ENCODE results near the gene PLS1. TPM values are rescaled to one million over a fixed set of nuclear protein-coding genes. Genes with fewer than 3 reads are reported as not detected.

Gene PLS1
- total RNA-seq, 1 donor from 2014 or later = 2.4 TPM

GRCh38 chr3:142723968-142724681 lies 127.9 kb downstream of the PLS1 start, which contains the start of gene TRPC1:
TRPC1 (plus strand) TSS chr3:142724034; CDS start chr3:142724560, 526 bp downstream.
- DNase-seq (ENCODE audit: low spot score) = peak; percentile 91
- peaks cover 3% of the 10 kb centered on the region for H3K36me3 Mint-ChIP-seq (ENCODE audit: low read depth)
- no peaks in the 10 kb centered on the region for H3K27me3 Mint-ChIP-seq (ENCODE audit: low read depth)
- peak within 1 kb of the TSS; percentile 96 for H3K4me3 Mint-ChIP-seq (ENCODE audit: unreplicated experiment)
- no peak for TF ChIP-seq CTCF (IDR thresholded peaks at IDR 0.05)
- peaks cover 7% of the 10 kb centered on the region for H3K9me3 Mint-ChIP-seq (ENCODE audit: low read depth)
- H3K27ac Mint-ChIP-seq (ENCODE audit: unreplicated experiment) = peak within 1 kb of the TSS; percentile 94
- H3K4me1 Mint-ChIP-seq (ENCODE audit: low read depth) = peaks cover 18% of the 10 kb centered on the region

GRCh38 chr3:142724682-142725356 lies 128.6 kb downstream of the PLS1 start:
- Mint-ChIP-seq H3K9me3 (ENCODE audit: low read depth) (peaks cover 7% of the 10 kb centered on the region), H3K4me1 (ENCODE audit: low read depth) (peaks cover 18% of the 10 kb centered on the region), H3K4me3 (ENCODE audit: unreplicated experiment) (peak overlapping the region; percentile 96), H3K27ac (ENCODE audit: unreplicated experiment) (peak overlapping the region; percentile 92), H3K36me3 (ENCODE audit: low read depth) (peaks cover 3% of the 10 kb centered on the region), H3K27me3 (ENCODE audit: low read depth) (no peaks in the 10 kb centered on the region)
- DNase-seq (ENCODE audit: low spot score) = no peak
- peak; percentile 51 for TF ChIP-seq CTCF (IDR thresholded peaks at IDR 0.05)

- Mint-ChIP-seq H3K27ac (ENCODE audit: unreplicated experiment) (no peak overlapping the region), H3K4me1 (ENCODE audit: low read depth) (peaks cover 18% of the 10 kb centered on the region), H3K9me3 (ENCODE audit: low read depth) (peaks cover 7% of the 10 kb centered on the region), H3K4me3 (ENCODE audit: unreplicated experiment) (peak overlapping the region; percentile 96), H3K27me3 (ENCODE audit: low read depth) (no peaks in the 10 kb centered on the region), H3K36me3 (ENCODE audit: low read depth) (peaks cover 3% of the 10 kb centered on the region)
- no peak for TF ChIP-seq CTCF (IDR thresholded peaks at IDR 0.05)
- no peak for DNase-seq (ENCODE audit: low spot score)
Observed at GRCh38 chr3:142725357-142725739, 129.2 kb downstream of the PLS1 start.

GRCh38 chr3:142726017-142726416 lies 129.8 kb downstream of the PLS1 start:
- H3K4me1 Mint-ChIP-seq (ENCODE audit: low read depth) = peaks cover 18% of the 10 kb centered on the region
- H3K9me3 Mint-ChIP-seq (ENCODE audit: low read depth) = peaks cover 7% of the 10 kb centered on the region
- H3K36me3 Mint-ChIP-seq (ENCODE audit: low read depth) = peaks cover 3% of the 10 kb centered on the region
- no peak for TF ChIP-seq CTCF (IDR thresholded peaks at IDR 0.05)
- H3K27me3 Mint-ChIP-seq (ENCODE audit: low read depth) = no peaks in the 10 kb centered on the region
- no peak overlapping the region for H3K27ac Mint-ChIP-seq (ENCODE audit: unreplicated experiment)
- H3K4me3 Mint-ChIP-seq (ENCODE audit: unreplicated experiment) = no peak overlapping the region
- DNase-seq (ENCODE audit: low spot score) = no peak

- no peaks in the 10 kb centered on the region for H3K36me3 Mint-ChIP-seq (ENCODE audit: low read depth)
- H3K27me3 Mint-ChIP-seq (ENCODE audit: low read depth) = no peaks in the 10 kb centered on the region
- no peak for DNase-seq (ENCODE audit: low spot score)
- peaks cover 8% of the 10 kb centered on the region for H3K4me1 Mint-ChIP-seq (ENCODE audit: low read depth)
- no peak overlapping the region for H3K4me3 Mint-ChIP-seq (ENCODE audit: unreplicated experiment)
- TF ChIP-seq CTCF (IDR thresholded peaks at IDR 0.05) = no peak
- no peaks in the 10 kb centered on the region for H3K9me3 Mint-ChIP-seq (ENCODE audit: low read depth)
- no peak overlapping the region for H3K27ac Mint-ChIP-seq (ENCODE audit: unreplicated experiment)
Observed at GRCh38 chr3:142732066-142732465, 135.9 kb downstream of the PLS1 start.

Data from chondrocyte (in vitro differentiated cells).